GM10266 (cell line): ENCODE measurements around the gene PAX8.

Experiments used
- DNase-seq: peaks from one replicate; pipeline ENCODE4 v3.0.0; 2012; ENCODE audit errors: extremely low spot score
- TF ChIP-seq, protein P1 (sequence below): IDR thresholded peaks from 2 replicates; pipeline ENCODE4 v1.5.1; 2012; ENCODE audit warnings: mild to moderate bottlenecking, low read depth; ENCODE audit not compliant: control insufficient read depth, insufficient read depth; ENCODE audit errors: missing control alignments

The PAX8 gene

DNA sequence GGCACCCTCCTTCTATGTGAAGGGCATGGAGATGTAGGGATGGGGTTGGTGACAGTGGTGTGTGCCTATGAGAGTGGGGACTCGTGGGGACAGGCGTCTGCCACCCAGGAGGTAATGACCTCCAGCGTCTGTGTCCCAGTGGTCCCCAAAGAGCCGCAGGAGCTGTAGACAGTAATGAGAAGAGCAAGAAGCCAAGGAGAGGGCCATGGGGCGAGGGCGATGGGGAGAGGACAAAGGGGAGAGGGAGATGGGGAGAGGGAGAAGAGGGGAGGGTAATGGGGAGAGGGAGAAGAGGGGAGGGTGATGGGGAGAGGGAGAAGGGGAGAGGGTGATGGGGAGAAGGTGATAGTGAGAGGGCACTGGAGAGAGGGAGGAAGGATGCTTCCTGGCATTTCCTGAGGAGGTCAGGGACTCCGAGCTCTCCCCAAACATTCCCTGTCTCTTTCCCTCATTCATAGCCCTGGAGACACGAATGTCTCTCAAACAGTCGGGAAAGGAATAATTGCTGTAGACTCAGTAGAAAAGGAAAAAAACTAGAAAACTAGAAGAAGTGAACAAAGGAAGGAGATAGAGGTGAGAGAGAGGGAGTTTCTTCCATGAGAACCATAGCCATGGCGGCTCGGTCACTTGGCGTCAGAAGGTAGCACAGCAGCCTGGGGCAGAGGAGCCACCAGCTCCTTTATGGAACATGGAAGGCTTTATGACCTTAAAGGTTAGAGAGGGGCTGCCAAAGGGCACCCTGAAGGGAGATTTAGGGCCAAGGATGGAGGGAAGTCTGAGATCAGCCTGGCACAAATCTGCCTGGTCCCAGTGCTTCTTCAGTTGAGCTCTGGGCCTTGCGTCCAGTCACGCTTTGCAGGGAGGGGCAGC is 65.4 kb downstream of the PAX8 start:
- TF ChIP-seq, protein P1, sequence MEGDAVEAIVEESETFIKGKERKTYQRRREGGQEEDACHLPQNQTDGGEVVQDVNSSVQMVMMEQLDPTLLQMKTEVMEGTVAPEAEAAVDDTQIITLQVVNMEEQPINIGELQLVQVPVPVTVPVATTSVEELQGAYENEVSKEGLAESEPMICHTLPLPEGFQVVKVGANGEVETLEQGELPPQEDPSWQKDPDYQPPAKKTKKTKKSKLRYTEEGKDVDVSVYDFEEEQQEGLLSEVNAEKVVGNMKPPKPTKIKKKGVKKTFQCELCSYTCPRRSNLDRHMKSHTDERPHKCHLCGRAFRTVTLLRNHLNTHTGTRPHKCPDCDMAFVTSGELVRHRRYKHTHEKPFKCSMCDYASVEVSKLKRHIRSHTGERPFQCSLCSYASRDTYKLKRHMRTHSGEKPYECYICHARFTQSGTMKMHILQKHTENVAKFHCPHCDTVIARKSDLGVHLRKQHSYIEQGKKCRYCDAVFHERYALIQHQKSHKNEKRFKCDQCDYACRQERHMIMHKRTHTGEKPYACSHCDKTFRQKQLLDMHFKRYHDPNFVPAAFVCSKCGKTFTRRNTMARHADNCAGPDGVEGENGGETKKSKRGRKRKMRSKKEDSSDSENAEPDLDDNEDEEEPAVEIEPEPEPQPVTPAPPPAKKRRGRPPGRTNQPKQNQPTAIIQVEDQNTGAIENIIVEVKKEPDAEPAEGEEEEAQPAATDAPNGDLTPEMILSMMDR, result no peak

DNA sequence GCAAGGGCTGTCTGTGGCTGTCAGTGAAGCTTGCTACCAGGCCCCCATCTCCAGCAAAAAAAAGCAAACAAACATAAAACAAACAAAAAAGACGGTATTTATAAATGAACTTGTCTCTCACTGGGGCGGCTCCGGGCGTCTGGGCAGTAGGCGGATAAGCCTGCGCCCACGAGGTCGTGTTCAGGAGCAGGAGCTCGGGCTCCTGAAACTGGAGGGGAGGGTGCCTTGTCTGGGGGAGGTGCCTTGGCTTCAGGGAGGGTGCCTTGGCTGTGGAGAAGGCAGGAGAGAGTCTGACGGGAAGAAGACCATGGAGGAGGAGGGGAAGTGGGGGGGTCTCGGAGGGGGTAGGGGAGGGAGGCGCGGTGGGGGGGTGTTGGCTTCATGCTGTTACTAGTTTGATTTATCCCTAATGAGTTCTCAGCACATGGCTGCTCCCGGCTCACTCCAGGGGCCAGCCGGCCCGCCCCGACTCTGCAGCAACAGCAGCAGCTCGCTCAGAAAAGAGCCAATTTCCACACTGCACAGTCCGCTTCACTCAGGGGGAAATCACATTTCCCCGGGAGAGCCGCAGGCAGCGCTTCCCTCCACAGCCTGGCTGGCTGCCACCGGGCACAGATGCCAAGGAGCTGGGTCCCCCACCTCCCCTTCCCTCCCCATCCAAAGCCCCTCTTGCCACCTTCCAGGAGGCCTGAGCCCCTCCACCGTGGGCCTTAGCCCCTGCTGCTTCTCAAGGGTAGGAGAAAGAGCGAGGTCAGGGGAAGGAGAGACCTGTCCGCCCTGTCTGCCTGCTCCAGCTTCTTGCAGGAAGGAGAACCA is 66.3 kb downstream of the PAX8 start:
- TF ChIP-seq, protein P1, result no peak
- no peak for DNase-seq

More for the DNA sequence above, 65.4 kb downstream of the PAX8 start:
- DNase-seq, result no peak

DNA sequence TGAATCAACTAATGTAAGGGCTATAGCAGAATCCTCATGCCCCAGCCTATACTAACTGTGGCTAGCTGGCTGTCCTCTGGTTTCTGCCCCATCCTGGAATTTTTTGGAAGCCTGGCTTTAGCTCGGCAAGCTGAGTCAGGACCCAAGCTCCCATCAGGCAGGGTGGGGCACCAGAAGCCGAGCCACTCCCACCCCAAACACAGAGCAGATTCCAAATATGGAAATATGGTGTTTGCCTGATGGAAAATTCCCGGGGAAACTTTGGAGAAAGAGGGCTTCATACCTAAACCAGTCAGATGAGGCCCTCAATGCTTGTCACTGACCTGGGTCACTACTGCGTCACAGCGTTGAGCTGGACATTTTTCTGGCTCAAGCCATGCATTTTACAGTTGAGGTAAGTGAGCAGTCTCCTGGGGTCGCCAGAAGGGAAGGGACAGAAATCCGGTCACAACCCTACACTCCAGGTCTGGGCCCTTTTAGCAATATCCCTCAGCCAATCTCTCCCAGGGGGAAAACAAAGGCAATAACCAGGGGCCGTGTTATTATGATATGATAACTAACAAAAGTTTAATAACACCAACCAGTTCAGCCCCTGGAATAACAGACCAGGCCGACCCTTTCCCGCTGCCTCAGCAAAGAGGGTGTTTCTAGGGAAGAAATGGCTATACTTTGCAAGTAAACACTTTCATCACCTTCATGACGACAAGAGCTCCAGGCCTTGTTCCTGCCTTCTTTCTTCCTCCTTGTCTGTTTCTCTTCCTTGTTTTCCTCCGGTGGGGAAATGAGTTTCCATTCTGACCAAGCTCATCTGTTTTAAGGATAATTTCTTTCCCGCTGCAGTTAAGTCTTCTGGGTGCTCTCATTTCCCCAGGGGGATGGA is 67.3 kb downstream of the PAX8 start:
- DNase-seq, result no peak
- TF ChIP-seq, protein P1, result no peak

DNA sequence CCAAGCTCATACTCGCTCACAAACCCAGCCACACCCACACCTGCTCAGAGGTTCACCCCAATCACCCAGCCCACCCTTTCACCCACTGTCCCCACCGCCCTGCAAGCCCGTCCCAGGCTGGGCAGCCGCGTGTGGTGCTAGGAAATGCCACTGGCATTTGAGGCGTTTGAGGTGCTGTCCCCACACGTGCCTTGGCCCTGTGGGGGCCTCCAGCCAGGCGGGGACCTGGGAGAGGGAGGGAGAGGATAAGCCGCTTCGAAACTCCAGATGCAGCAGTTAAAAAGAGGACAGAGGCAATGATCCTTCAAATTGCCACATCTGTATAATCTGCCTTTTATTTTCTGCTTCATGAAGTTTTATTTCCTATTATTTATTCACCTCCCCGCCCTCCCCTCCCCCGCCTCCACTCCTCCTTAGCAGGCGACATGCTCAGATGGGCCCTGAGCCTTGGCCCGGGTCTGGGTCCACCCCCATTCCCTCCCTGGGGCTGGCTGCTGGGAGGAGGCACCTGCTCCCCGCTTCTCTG is 69.0 kb downstream of the PAX8 start:
- DNase-seq, result no peak
- TF ChIP-seq, protein P1, result no peak

DNA sequence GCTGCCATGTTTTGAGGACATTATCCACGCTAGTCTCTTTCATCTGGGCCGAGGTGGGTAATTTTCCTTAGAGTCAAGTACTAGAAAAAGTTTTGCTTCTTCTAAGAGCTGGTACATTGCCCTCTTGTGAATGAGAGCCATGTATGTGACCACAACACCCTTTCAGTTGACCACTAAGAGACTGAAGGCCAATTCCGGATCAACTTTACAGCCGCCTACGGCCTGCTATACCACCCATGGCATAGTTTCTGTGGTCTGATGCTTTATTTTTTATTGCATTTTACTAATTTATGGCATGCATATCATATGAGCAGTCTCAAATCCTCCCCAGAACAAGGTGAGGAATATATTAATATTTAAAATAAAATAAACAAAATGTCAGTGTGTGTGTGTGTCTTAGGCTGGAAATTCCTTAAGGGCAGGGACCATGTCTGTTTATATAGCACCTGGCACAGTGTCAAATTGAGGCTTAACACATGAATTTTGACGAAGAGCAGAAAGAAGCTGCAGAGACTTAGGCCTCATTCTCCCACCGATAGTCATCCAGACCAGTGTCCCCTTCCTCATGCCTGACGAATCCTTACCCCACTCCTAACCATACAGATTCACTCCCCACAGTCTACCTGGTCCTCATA is 69.6 kb downstream of the PAX8 start:
- DNase-seq, result no peak
- TF ChIP-seq, protein P1, result no peak

DNA sequence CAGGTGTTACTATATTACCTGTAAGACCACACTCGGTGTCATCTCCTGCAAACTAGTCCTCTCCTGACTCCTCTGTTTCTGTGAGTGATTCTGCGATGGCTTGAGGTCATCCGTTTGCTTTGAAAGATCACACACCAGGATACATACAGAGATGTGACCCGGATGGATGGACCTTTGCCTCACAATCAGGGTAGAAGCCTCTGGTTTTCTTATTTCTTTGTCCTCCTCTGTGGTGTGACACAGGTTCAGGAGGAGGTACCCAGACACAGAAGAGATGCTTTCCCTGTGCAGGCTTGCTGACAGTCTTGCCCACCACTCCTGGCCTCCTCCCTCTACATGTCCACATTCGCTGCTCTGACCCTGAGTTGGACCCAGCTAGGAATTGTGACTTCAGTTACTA is 70.3 kb downstream of the PAX8 start:
- no peak for DNase-seq
- TF ChIP-seq, protein P1, result no peak
